Mucosa of descending colon (tissue), 3 donors: ENCODE results near the gene LSS. TPM values are rescaled to one million over a fixed set of nuclear protein-coding genes. Genes with fewer than 3 reads are reported as not detected.
"Not testable (repeated sequence)": the region's sequence is repeated elsewhere in the genome, so short reads cannot be mapped to it uniquely, and the experiment has no call there.

Source experiments
- ATAC-seq: fragments of 200-7000 bp; cut with Tn5 transposase; one replicate; pipeline ENCODE4 v1.9.1; 2020; ENCODE audit warnings: mild to moderate bottlenecking, moderate library complexity
- DNase-seq, 3 donors: peaks; one replicate each; pipeline ENCODE4 v3.0.0-alpha.2; 2020
- H3K36me3 ChIP-seq: fragments of 200-600 bp; one replicate; pipeline ENCODE4 v1.8.0; 2021; ENCODE audit warnings: low read depth, mild to moderate bottlenecking
- H3K4me1 ChIP-seq: fragments of 200-600 bp; one replicate; pipeline ENCODE4 v1.8.0; 2021; ENCODE audit warnings: low read depth, mild to moderate bottlenecking
- H3K4me3 ChIP-seq: fragments of 200-600 bp; one replicate; pipeline ENCODE4 v1.8.0; 2021; ENCODE audit warnings: mild to moderate bottlenecking
- H3K9me3 ChIP-seq: fragments of 200-600 bp; one replicate; pipeline ENCODE4 v1.8.0; 2021; ENCODE audit warnings: mild to moderate bottlenecking
- intact Hi-C, 2 donors: fragments of 100-400 bp; cut with DNase I in 1 of 2; cut with micrococcal nuclease in 1 of 2; formaldehyde crosslinking; loops; one replicate each; pipeline versions ENCODE4 v1.11.0 to v1.11.1; 2022; cut with DNase I, micrococcal nuclease
- total RNA-seq, 3 donors: library from RNA; stranded (reverse); fragmentation: NEBNext Ultra II Directional in 2 of 3; extraction: Animal tissue kit (Norgen Biotek cat#: 25700) in 2 of 3; gene quantifications; one replicate each; pipeline versions ENCODE4 v1.2.1 to v1.2.4, GENCODE V29; 2021 to 2023
- TF ChIP-seq, protein P1 (sequence below): fragments of 200-600 bp; IDR thresholded peaks from one replicate; pipeline ENCODE4 v1.8.0; 2022; ENCODE audit warnings: antibody characterized with exemption, mild to moderate bottlenecking
- donor health status: DM: no; HTN: no; CAD: no; lungs with moderate emphysema.
- donor health status: DM: no; HTN: no; CAD: no.
- donor health status: DM: no; HTN: yes; CAD: no.

Gene LSS
- total RNA-seq, 3 donors from 2014 or later = 72.6 to 84.8 (median 81.1) TPM

- no peaks in the 10 kb centered on the region for H3K9me3 ChIP-seq
- TF ChIP-seq, protein P1, sequence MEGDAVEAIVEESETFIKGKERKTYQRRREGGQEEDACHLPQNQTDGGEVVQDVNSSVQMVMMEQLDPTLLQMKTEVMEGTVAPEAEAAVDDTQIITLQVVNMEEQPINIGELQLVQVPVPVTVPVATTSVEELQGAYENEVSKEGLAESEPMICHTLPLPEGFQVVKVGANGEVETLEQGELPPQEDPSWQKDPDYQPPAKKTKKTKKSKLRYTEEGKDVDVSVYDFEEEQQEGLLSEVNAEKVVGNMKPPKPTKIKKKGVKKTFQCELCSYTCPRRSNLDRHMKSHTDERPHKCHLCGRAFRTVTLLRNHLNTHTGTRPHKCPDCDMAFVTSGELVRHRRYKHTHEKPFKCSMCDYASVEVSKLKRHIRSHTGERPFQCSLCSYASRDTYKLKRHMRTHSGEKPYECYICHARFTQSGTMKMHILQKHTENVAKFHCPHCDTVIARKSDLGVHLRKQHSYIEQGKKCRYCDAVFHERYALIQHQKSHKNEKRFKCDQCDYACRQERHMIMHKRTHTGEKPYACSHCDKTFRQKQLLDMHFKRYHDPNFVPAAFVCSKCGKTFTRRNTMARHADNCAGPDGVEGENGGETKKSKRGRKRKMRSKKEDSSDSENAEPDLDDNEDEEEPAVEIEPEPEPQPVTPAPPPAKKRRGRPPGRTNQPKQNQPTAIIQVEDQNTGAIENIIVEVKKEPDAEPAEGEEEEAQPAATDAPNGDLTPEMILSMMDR = no peak
- DNase-seq (no peak), ATAC-seq (no peak)
- intact Hi-C loops = no loop called here
- no peak overlapping the region for H3K4me3 ChIP-seq
- H3K36me3 ChIP-seq = no peaks in the 10 kb centered on the region
- peaks cover 4% of the 10 kb centered on the region for H3K4me1 ChIP-seq
These were observed 41.3 kb downstream of the LSS start for GRCh38 chr21:46187261-46187660.

- H3K36me3 ChIP-seq = no peaks in the 10 kb centered on the region
- ATAC-seq (no peak), DNase-seq (peak in 1 of 3 donors; percentile 17)
These were observed 42.9 kb downstream of the LSS start for GRCh38 chr21:46185716-46186115.

DNA sequence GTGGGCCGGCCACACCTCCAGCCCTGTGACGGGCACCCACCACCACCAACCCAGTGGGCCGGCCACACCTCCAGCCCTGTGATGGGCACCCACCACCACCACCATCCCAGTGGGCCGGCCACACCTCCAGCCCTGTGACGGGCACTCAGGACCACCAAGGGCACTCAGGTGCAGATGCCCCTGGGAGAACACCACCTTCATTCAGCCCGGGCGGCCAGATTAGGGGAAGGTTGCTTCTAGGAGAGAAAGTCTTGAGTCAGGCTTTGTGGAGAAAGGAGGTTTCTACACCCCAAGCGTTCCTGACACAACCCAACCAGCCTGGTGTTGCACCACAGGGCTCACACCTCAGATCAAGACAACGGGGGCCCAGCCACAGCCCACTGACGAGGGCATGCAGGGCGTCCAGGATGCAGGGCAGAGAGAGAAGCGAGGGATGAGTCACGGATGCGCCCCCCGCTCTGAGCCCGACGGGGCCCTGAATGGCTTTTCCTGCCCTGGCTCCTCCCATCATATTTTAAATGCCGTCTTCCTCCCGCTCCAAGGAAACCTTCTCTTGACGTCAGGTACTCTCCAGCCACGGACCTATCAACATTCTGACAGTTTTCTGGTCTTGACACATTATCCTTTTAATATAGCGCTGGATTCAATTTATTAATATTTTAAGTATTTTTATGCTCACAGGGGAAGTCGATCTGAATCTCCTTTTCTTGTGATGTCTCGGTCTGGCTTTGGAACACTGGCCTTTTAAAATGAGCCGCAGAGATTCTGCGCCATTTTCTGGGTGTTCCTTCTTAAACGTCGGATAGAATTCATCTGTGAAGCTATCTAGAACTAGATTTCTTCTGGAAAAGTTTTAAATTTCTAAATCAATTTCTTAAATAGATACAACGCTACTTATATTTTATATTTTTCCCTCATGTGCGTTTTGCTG, 43.7 kb downstream of the LSS start:
- Histone ChIP-seq H3K4me1 (peaks cover 4% of the 10 kb centered on the region), H3K4me3 (no peak overlapping the region), H3K9me3 (no peaks in the 10 kb centered on the region), H3K36me3 (no peaks in the 10 kb centered on the region)
- DNase-seq (peak; percentile 65 to 92 (median 89)), ATAC-seq (peak; percentile 61)
- TF ChIP-seq, protein P1 = no peak
- intact Hi-C loops = no loop called here

More at GRCh38 chr21:46185716-46186115, 42.9 kb downstream of the LSS start:
- Histone ChIP-seq H3K4me1 (peaks cover 4% of the 10 kb centered on the region), H3K9me3 (no peaks in the 10 kb centered on the region), H3K4me3 (no peak overlapping the region)
- TF ChIP-seq, protein P1 = no peak
- intact Hi-C loops = no loop called here

DNA sequence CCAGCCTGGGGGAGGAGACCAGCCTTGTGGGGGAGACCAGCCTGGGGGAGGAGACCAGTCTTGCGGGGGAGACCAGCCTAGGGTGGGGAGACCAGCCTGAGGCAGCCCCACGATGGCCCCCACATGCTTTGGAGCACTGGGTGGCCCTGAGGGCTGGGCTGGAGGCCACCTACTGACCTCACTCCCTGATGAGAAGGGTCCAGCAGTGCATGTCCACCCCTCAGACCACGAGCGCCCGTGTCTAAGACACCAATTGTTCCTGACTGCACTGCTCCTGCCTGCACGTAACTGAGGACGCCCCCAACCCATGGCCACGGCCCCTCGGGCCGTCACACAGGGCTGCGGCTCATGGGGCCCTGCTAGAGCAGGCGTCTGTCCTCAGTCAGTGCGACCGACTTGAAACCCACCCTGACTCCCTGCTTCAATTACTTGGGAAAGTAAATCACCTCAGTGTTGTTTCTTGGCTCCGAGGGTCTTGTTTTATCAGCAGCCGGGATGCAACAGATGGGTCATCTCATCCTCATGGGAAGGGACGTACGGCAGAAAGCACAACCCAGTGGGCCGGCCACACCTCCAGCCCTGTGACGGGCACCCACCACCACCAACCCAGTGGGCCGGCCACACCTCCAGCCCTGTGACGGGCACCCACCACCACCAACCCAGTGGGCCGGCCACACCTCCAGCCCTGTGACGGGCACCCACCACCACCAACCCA, 44.5 kb downstream of the LSS start, which contains the start of gene SPATC1L:
Gene SPATC1L, minus strand, starts transcription at position 550 of the 715 bp plus-strand sequence. CDS start 1,643 bp downstream, outside the sequence.
- H3K4me1 ChIP-seq = peaks cover 4% of the 10 kb centered on the region
- ATAC-seq (peak; percentile 72), DNase-seq (peak; percentile 60 to 74 (median 64))
- intact Hi-C loops = no loop called here
- no peaks in the 10 kb centered on the region for H3K9me3 ChIP-seq
- H3K36me3 ChIP-seq = no peaks in the 10 kb centered on the region
- peak within 1 kb of the TSS; percentile 40 for H3K4me3 ChIP-seq
- TF ChIP-seq, protein P1 = no peak

DNA sequence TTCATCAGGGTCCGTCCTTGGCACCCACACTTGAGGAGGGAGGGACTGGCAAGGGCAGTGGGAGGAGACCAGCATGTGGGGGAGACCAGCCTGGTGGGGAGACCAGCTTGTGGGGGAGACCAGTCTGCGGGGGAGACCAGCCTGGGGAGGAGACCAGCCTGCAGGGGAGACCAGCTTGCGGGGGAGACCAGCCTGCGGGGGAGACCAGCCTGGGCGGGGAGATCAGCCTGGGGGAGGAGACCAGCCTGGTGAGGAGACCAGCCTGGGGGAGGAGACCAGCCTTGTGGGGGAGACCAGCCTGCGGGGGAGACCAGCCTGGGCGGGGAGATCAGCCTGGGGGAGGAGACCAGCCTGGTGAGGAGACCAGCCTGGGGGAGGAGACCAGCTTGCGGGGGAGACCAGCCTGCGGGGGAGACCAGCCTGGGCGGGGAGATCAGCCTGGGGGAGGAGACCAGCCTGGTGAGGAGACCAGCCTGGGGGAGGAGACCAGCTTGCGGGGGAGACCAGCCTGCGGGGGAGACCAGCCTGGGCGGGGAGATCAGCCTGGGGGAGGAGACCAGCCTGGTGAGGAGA, 45.2 kb downstream of the LSS start:
- H3K4me1 ChIP-seq, H3K36me3 ChIP-seq, H3K9me3 ChIP-seq, intact Hi-C loops, DNase-seq, H3K4me3 ChIP-seq, ATAC-seq: not testable (repeated sequence)
